Fibroblast of pulmonary artery (primary cell): ENCODE results near the gene CORO2B.

Source experiments
- DNase-seq: peaks from one replicate; pipeline ENCODE4 v3.0.0-alpha.2; 2010; ENCODE audit warnings: low read depth
- H3K4me3 ChIP-seq: replicated peaks from 2 replicates; pipeline ENCODE4 v1.5.1; 2011; ENCODE audit warnings: low read depth, mild to moderate bottlenecking, control low read depth, low read length, moderate library complexity
- CTCF ChIP-seq: IDR thresholded peaks from 2 replicates; pipeline ENCODE4 v1.5.1; 2011; ENCODE audit warnings: mild to moderate bottlenecking, control low read depth, low read length, inconsistent platforms; ENCODE audit errors: missing control alignments

Gene CORO2B

GRCh38 chr15:68774521-68775235 is 195.9 kb downstream of the CORO2B start:
- DNase-seq = peak; percentile 65
- TF ChIP-seq CTCF = no peak
- H3K4me3 ChIP-seq = no peak overlapping the region

GRCh38 chr15:68775236-68775577 is 196.4 kb downstream of the CORO2B start:
- no peak for TF ChIP-seq CTCF
- no peak overlapping the region for H3K4me3 ChIP-seq
- no peak for DNase-seq

GRCh38 chr15:68775671-68776476 is 197.1 kb downstream of the CORO2B start:
- peak; percentile 93 for DNase-seq
- no peak overlapping the region for H3K4me3 ChIP-seq
- TF ChIP-seq CTCF = no peak

- TF ChIP-seq CTCF = no peak
- H3K4me3 ChIP-seq = no peak overlapping the region
- DNase-seq = no peak
Measured at GRCh38 chr15:68776477-68777270, 197.9 kb downstream of the CORO2B start.
